Hippocampal formation (tissue), 2 donors: ENCODE measurements around the gene TIMP2.
A peak's percentile ranks its signal among the peaks of the same experiment; 100 is the strongest.
"Not testable (repeated sequence)": the region's sequence is repeated elsewhere in the genome, so short reads cannot be mapped to it uniquely, and the experiment has no call there.

Source experiments
- DNase-seq, 2 donors: peaks; one replicate each; lab custom pipeline; 2025; lab: John Stamatoyannopoulos, UW

The TIMP2 gene

DNA sequence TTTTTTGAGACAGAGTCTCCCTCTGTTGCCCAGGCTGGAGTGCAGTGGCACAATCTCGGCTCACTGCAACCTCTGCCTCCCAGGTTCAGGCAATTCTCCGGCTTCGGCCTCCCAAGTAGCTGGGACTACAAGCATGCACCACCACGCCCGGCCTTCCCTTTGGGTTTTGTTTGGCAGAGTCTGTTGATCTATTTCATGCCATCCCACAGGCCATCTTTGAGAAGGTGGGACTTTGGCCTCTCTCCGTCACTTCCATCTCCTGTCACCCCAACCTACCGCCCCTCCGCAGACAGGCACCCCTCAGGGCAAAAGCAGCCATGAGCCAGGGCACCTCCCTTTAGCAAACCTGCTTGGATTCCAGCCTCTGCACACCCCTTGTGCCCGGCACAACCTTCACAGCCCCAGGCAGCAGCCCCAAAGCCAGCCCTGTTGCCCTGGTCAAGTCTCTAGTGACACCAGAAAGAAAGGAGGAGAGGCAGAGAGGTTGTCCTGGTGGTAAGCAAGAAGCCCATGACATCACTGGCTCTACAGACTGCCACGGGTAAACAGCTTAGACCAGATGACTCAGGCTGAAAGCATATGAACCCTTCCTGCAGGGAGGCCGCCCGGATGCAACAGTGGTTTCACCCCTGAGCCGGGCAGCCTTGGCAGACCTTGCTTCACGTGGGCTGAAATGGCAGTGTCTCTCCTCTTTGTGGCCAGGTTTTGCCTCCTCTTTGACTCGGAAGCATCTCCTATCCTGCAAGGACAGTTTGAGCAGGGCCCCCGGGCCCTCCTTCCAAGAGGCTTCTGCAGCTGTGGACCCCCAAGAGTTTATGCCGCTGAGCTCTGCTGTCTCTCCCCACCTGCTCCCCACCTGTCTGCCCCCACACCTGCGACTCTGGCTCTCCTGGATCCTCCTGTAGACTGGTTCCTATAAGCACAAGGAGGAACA lies 8.1 kb upstream of the TIMP2 start:
- DNase-seq, result no peak

DNA sequence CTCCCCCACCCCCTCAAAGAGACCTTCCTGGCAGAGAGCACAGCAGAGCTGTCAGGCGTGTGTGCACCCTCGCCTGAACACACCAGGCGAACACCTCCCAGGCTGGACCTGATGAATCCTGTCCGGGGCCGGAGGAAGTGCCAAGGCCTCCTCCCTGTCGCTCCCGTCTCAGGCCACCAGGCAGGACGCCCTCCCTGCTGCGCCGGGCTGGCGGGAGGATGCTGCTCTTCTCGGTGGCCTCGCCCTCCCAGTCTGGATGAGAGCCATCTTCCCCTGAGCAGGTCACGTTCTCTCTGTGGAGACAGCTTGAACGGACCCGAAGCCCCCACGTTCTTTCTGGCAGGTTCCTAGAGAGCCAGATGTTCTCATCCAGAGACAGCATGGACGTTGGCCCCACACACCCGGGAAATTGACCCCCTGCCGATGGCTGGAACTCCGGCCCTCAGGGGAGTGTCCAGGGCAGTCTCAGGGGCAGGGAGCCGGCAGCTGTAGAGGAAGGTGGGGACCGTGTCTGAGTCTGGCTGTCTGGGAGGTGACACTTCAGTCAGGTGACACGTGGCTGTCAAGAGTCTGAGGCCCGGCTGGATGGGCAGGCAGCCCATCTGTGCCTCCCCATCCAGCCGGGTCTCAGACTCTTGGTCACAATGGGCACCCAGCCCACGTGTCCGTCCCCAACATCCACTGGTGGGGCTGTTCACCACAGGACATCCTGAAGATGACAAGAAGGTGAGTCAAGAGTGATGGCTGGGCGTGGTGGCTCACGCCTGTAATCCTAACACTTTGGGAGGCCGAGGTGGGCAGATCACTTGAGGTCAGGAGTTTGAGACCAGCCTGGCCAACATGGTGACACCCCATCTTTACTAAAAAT lies 5.0 kb upstream of the TIMP2 start:
- no peak for DNase-seq

DNA sequence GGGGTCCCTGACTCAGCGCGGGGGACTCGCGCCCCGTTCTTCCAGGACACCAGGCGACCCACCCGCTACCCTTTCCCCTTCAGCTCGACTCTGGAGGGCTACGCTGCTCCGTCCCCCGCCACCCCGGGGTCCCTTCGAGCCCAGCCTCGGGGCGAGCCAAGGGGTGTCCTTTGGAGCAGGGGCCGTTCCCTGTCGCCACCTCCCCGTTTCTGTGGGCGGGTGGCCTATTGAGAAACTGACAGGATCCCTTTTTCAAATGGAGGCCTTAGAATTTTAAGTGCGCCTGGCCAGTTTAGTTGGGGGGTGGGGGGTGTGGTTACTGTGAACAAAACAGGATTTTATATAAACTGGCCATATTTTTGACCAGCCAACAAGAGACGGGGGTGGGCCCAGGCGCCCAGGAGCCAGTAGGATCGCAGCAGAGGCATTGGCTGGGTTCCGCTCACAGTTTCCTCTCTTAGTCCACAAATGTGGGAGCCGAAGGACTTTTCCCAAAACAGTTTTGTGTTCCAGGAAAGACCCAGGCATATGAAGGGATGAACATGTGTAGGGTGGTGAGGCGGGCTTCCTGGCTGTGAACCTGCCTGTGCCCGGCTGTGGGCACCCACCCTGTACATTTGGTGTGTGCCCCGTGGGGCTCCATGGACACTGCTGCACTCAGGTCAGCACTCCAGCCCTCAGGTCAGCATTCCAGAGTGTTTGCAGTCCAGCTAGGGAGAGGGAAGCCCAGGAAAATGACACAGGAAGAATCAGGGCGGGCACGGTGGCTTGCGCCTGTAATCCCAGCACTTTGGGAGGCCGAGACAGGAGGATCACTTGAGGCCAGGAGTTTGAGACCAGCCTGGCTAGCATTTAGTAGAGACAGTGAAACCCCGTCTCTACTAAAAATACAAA lies 722 bp upstream of the TIMP2 start:
- DNase-seq, result peak; percentile 23 to 42

DNA sequence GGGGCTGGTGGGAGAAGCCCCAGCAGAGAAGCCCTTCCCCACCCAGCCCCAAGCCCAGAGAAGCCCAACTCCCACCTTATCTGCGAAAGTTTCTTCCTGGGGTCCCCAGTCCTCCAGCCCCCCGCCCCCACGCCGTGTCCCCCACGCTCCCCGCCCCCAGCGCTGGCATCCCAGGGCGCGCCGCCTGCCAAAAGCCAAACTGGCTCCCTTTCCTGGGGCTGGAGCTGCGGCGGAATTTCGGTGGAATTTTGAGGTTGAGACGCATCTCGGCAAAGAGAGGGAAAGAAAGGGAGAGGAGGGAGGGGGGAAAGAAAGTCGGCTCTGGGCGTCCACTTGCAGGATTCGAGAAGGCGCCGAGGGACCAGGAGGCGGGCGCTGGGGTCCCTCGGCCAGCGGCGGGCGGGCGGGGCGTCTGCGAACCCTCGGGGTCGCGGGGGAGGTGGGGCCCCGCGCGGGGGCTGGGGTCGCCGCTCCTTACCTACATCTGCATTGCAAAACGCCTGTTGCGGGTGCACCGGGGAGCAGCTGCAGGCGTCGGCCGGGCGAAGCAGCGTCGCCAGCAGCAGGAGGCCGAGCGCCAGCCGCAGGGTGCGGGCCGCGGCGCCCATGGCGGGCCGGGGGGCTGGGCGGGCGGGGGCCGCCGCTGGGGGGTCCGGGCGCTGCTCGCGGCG lies 571 bp downstream of the TIMP2 start:
- no peak for DNase-seq

DNA sequence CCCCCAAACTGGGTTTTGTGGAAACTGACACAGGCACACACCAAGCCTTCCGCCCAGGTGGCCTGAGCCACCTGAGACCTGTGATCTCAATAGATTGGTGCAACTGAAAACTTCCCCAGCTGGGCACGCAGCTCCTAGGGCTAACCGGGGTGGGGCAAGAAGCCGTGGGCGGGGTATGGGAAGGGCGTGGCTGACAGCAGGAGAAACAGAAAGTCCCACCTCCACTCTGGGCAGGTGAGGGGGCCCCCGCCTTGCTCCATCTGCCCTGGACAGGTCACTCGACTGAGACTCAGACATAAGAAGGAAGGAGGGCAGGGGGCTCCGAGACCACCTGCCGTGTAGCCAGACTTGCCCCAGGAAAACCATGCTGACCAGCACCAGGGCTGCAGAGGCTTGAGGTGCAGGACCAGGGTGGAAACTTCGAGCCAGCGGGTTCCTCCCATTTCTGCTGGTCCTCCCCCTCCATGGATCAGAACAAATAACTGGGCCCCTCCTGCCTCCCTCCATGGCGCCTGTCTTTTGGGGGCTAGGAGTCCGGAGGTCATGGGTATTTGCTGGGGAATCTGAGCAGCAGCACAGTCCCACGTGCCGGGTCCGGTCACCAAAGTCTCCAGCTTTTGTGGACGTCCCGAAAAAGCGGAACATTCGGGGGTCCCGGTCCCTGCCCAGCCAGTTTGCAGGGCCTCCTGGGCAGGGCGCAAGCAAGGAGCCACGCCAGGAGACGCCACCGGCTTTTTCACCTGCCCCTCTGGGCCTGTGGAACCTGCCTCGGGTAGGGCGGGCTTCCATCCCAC lies 1.3 kb downstream of the TIMP2 start:
- DNase-seq, result no peak

DNA sequence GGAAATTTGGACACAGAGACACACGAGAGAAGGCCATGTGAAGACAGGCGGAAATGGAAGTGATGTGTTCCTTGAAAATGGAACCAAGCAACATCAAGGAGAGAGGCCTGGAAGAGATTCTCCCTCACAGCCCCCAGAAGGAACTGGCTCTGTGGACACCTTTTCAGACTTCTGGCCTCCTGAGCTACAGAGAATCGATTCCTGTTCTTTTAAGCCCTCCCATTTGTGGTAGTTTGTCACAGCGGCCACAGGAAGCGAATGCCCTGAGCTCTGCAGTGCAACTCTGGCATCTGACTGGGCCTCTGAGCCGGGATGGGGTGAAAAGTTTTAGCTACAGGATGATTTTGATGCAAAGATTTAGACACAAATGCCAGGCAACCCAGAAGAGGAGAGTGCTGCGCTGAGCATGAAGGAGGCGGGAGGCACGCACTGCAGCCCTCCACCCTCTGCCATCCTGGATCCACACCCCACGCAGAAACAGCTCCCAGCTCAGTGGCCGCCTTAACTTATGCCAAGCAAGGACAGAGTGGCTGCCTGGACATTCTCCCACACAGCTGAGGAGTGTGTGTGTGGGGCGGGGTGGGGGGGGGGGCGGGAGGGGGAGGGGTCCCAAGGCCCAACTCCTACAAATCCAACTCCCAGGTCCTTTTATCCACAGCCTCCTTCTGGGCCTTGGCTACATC lies 2.2 kb downstream of the TIMP2 start:
- no peak for DNase-seq

DNA sequence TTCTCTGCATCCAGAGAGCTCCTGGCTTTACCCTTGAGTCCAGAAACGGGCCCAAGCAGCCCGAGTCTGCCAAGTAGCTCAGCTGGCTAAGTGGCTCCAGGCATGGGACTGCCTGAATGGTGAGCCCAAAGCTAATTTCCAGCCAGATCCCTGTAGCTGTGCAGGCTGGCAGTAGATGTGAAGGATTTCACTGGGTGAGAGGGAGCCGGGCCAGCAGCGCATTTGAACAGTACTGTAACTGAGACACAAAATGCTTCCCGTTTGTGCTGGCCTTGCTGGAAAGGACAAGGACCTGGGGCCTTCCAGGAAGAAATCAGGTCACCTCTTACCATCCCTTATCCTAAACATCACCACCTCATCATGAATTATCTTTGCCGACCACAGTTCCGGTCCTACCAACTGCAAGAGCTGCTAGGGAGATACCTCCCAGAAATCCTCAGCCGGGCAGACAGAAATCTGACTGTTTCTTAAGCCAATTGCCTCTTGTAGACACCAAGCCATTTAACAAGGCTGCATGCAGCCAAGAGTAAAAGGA lies 3.7 kb downstream of the TIMP2 start:
- peak; percentile 58 to 63 for DNase-seq

DNA sequence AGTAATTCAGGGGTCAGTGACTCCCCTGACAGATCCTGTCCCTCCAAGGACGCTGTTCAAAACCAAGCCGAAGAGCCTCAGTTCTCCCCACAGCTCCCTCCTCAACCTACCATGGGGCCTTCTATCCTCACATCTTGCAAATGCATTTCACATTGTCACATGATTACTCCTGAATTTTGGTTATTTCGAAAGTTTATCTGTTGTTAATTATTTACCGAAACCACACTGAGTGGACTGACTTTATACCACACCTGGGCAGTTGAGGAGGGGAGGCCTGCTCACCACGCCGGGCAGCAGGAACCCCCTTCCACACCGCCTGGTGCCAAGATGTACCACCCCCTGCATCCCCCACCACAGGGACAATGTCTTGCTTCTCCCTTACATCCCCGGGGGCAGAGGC lies 4.7 kb downstream of the TIMP2 start:
- DNase-seq, result no peak

DNA sequence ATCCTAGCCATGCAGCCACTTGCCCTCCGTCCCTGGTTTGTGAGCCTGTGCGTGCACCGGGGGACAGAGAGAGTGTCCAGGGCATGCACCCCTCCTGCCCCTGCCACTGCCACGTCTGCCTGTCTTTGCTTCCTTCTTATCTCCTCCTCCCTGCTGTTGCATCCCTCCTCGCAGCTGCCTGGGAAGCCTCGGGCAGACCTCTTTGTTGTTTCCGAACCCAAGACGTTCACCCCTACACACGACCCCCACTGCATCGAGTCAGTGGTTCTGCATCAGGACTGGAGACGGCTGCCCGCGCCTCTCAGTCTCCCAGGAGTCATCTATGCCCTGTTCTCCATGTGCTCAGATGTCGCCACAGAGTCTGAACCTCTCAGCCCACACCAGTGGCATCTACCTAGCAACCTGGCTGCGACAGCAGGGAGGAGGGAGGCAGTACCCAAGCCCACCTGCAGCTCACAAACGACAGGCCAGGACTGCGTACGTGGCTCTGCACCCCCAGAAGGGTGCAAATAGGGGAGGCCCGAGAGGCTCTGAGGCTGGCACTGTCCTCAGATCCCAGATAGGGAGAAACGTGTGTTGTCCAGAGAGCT lies 5.2 kb downstream of the TIMP2 start:
- DNase-seq, result no peak

DNA sequence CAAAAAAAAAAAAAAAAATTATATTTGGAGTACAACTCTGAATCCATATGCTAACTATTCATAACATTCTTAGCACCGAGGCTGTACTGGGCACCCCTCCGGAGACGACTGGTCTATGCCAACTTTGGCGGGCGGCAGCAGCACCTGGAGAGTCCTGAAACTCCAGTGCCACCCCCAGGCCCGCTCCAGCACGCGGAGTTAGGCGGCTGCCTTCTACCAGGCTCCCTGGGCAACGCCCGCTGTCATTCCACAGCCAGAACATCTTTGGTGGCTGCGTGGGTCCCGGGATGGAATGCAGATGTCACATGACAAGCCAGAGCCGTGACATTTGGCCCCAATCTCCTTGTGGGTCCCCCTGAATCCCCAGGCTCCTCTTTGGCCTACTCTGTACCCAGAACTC lies 6.2 kb downstream of the TIMP2 start:
- DNase-seq, result no peak

DNA sequence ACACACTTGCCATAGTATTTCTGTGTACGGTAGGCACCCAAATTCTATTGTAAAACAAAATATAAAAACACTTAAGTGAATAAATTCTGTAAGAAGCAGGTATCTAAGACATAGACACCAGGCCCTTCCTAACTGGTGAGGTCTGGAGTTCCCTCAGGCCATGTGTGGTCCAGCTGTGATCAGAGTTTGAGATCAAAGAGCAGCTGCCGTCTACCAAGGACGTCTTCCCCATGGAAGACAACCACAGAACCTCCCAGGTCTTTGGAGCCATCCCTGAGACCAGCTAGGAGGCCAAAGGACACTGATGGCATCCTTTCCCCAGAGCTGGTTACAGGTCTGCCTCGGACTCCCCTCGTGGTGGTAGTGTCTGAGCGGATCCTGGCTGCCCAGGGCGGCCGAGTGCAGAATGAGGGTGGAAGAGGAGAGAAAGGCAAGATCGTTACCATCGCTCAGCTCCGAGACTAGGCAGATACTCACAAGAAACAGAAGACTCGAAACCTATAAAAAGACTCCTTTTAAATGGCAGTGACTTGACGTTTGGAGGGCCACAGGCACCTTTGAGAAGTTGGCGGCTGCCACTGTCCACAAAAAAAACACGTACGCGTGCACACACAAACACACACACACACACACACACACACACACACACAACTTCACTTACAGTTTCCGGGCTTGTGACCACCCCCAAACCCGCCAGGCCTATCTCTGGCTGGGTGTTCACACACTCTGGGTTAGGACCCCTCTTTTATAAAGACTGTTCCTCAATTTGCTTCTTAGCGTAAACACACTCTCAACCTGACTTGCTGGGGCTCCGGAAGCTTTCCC lies 7.5 kb downstream of the TIMP2 start:
- no peak for DNase-seq

DNA sequence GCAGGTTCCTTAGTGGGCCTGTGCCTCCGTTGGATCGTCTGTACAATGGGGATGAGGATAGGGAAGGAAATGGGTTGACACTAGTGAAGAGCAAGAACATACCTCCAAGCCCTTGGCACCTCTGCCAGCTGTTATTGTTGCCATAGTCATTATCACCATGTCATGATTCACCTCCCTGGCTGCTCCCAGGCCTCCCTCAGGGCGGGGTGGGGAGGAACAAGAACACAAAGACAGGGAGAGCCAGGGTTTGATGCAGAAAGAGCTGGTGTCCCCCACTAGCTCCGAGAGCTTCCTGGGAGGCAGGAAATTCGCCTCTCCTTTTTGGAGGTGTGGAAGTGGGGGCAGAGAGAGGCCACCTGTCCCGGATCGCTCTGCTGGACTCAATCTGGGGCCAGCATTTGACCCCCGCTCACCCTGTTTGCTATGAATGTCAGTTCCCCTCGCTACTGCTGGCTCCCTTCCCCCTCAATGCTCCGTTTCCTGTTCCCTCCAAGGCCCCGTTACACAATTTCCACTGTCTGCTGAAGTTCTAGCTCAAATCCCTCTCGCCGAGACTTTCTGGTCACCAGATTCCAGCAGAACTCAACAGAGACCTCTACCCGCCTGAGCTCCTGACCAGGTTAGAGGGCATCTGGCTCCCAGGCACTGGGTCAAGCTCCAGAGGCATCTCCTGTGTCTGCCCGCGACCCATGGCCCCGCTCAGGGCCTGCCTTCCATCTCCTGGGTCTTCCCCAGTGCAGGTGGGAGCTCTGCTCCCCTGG lies 9.1 kb downstream of the TIMP2 start:
- peak in 1 of 2 donors; percentile 21 for DNase-seq

DNA sequence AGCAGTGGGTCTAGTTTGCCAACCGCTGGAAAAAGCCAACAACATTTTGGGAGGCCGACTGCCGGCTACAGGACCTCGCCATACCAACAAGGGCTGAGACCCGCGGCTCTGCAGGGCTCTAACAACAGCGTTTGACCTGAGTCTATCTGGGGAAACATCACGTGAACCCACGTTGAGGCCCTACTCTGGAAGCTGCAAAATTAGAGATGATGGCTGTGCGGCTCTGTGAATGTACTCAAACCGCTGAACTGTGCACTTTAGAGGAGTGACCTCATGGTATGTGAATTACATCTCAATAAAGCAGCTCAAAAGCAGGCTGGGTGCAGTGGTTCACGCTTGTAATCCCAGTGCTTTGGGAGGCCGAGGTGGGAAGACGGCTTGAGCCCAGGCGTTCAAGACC lies 12.1 kb downstream of the TIMP2 start:
- no peak for DNase-seq

DNA sequence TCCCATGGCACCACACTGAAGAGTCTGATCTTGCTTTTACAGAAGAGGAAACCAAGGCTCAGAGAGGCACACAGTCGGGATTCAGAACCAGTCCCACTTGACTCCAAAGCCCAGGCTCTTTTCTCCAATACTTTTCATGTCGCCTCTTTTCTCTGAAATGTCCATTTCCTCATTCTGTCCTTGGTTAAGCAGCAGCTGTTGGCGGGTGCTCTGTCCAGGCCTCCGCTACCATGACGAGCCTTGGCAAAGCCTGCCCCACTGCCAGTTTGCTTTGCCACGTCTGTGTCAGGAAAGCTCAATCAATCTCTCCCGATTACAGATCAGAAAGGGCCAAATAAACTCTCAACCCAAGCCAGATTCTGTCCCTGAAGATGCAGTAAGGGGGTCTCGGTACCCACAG lies 13.1 kb downstream of the TIMP2 start:
- DNase-seq, result no peak

DNA sequence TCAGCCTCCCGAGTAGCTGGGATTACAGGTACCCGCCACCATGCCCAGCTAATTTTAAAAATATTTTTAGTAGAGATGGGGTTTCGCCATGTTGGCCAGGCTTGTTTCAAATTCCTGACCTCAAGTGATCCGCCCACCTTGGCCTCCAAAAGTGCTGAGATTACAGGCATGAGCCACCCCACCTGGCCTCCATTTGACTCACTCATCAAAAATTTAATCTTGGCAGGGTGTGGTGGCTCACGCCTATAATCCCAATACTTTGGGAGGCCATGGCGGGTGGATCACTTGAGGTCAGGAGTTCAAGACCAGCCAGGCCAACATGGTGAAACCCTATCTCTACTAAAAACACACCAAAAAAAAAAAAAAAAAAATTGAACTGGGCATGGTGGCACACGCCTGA lies 13.6 kb downstream of the TIMP2 start:
- DNase-seq, result not testable (repeated sequence)

DNA sequence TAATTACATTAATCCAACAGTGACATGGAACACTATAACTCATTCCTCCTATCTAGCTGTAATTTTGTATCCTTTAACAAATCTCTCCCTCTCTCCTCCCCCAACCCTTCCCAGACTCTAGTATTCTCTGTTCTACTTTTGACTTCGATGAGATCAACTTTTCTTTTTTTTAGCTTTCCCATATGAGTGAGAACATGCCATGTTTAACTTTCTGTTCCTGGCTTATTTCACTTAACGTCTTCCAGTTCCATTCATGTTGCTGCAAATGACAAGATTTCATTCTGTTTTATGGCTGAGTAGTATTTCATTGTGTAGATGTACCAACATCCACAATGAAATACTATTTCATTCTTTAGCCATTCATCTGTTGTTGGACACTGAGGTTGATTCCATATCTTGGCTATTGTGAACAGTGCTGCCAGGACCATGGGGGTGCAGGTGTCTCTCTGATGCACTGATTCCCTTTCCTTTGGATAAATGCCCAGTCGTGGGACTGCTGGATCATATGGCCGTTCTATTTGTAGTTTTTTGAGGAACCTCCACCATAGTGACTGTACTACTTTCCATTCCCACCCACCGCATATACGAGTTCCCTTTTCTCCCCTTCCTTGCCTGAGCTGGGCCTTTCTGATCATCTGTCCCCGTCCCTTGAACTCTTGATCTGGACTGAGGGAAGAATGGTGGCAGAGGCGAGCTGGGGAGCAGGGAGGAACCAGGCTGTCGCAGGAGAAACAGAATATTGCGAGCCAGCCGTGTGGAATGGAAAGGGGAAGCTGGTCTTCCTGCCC lies 14.5 kb downstream of the TIMP2 start:
- DNase-seq, result peak in 1 of 2 donors; percentile 29

DNA sequence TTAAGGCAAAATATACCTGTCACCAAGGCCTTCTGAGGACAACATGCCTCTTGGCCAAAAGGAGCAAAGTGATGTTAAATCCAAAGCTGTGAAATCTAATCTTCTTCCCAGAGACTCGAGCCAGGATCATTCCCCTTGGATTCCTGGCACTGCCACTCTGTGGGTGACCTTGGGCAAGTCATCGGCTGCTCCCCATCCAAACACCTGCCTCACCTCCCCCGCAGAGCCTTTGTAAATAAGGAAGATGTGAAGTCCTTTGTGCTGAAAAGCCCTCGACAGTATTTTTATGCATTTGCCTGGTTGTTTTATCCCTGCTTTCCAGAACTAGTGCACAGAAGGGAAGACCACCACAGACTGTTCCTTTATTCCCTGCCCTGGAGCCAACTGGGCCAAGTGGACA lies 16.8 kb downstream of the TIMP2 start:
- no peak for DNase-seq
